T-helper 1 cell (primary cell): ENCODE data around the gene ZNF688.
A peak's percentile ranks its signal among the peaks of the same experiment; 100 is the strongest.
"Not testable (repeated sequence)": the region's sequence is repeated elsewhere in the genome, so short reads cannot be mapped to it uniquely, and the experiment has no call there.

Experiments
- DNase-seq, 5 donors: peaks; one replicate each; pipeline ENCODE4 v3.0.0-alpha.2; 2012 to 2020

Gene ZNF688

DNA sequence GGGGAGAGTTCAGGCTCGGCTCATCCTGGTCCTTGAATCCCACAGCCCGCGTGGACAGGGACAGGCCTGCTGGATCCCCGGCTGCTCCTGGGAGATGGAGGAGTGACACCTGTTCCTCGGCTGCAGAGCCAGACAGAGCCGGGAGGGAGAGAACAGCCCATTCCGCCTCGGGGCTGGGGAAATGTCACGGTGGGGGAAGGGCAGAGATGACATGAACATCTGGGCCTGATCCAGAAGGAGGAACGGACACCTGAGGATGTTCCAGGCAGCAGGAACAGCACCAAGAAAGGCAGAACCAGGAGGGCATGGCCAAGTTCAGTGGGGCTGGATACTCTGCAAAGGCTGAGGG lies 15.4 kb downstream of the ZNF688 start:
- no peak for DNase-seq

DNA sequence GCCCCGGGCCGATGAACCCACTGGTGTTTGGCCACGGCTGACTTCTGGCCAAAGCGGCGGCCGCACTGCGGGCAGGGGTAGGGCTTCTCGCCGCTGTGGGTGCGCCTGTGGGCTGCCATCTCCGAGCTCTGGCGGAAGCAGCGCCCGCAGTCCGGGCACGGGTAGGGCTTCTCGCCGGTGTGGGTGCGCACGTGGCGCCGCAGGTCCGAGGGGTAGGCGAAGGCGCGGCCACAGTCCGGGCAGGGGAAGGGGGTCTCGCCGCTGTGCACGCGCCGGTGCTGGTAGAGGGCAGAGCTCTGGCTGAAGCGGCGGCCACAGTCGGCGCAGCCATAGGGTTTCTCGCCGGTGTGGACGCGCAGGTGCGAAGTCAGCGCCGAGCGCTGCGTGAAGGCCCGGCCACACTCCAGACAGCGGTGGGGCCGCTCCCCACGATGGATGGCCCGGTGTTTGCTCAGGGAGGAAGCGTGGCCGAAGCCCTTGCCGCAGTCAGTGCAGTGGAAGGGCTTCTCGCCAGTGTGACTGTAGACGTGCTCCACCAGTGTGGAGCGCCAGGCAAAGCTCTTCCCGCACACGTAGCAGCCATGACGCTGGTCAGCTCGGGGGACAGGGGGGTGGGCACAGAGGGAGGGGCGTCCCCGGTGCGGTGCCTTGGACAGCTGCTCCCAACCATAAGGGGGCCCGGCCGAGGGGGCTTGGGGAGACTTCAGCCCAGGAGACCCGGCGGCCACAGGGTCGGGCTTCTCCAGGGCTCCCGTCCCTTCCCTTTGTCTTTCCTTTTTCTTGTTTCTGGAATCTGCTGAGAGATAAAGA lies 16.0 kb downstream of the ZNF688 start:
- DNase-seq, result no peak

DNA sequence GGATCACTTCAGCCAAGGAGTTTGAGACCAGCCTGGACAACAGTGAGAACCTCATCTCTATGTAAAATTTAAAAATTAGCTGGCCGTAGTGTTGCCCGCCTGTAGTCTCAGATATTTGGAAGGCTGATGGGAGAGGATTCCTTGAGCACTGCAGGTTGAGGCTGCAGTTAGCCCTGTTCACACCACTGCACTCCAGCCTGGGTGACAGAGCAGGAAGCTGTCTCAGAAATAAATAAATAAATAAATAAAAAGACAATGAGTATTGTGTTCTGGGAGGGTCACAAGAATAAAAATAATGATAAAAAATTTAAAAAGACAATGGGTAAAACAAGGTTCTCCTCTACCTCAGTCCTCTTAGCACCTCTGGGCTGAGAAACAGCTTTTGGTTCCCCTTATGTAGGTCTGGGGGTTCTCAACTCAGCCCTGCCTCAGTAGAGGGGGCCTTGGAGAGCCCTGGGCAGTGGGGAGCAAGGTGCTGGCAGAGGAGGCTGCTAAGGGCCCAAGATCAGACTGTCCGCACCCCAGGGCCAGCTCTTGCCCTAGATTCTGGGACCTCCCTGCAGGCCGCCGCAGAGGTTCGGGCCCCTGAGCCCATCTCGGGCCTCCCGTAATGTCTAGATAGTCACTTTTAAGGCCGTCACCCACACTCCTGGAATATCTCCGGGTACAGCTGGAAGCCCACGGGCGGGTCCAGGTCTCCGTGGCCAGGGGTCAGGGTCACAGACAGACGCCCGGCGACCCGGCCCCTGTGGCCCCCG lies 16.8 kb downstream of the ZNF688 start:
- no peak for DNase-seq

GRCh38 chr16:30553393-30553899 lies 18.1 kb downstream of the ZNF688 start:
- DNase-seq, result no peak

DNA sequence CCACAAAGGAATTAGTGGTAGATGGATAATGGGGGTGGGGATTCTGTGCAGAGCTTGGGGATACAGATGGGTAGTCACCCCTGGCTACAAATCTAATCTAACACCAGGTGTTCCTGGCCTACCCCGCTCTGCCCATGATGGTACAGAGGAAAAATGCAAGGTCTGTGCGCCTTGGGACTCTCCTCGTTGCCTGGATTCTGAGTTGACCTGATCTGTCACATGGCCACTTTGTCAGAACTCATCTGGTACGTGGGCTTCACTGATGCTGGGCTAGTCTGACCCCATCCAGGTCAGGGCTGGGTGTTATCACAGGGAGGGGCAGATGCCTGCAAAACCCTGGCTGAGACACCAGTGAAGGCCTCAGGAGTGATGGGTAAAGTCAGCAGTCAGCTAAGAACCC lies 18.6 kb downstream of the ZNF688 start:
- no peak for DNase-seq

DNA sequence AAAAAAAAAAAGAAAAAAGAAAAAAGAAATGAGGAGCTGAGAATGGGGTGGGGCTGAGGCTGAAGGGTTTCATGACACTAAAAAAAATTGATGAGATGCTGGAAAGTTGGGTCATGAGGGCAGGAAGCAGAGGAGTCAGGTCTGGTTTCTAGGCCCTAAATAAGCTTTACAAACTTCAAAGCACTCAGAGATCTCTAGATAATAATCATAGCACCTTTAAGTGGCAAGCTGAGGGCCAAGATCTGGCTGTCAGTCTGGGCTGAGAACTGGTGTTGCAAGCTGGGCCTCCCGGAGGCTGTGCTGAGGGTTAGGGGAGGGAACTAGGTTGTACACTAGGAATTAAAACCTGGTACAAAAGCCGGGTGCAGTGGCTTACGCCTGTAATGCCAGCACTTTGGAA lies 19.7 kb downstream of the ZNF688 start:
- DNase-seq, result peak; percentile 59 to 87 (median 70)

DNA sequence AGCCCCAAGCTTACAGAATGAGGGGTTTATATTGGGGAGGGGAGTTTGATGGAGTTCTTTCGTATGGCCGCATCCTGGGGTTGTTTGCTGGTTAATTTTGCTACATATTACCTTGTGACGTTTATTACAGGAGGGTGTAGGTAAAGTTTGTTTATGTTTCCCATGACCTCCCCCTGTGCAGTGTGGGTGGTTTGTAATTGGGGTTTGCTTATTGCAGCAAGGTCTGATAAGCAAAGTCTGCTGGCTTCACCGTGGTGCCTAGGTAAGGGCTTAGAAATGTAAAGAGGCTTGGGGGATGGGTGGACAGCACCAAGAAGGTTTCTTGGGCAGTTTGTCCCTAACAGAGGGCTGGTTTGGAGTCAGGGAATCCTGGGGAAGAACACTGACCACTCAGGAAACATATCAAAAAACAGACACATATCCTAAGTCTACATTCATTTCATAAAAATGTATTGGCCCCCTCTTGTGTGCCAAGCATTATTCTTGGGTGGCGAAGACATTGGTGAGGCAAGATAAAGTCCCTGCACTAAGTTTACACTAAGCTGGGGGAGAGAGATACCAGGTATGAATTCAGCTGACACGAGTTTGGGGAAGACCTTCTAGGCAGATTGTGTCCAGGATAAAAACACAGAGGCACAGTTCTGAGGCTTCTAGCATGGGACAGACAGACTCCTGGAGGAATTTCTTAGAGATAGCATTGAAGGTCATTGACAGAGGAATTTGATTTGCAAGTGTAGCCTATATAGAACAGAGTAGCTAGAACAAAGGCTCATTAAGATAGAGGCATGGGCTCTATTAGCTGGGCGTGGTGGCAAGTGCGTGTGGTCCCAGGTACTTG lies 22.9 kb downstream of the ZNF688 start:
- no peak for DNase-seq

DNA sequence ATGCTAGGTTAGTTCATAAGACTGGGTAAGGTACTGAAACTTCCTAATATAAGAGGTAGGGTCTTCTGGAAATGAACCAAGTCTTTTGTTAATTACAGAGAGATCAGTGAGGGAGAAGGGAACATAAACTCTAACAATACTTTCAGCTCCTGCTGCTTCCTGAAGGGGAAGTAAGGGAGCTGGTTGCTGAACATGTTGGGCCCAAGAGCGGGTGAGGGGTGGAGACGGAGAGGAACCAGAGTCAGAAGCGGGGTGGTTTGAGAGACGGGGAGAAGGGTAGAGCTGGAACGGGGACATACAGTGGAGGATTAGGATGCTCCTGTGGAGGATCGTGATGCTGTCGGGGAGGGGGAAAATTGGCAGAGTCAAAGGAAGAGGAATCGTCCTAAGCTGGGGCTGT lies 25.4 kb downstream of the ZNF688 start:
- no peak for DNase-seq

DNA sequence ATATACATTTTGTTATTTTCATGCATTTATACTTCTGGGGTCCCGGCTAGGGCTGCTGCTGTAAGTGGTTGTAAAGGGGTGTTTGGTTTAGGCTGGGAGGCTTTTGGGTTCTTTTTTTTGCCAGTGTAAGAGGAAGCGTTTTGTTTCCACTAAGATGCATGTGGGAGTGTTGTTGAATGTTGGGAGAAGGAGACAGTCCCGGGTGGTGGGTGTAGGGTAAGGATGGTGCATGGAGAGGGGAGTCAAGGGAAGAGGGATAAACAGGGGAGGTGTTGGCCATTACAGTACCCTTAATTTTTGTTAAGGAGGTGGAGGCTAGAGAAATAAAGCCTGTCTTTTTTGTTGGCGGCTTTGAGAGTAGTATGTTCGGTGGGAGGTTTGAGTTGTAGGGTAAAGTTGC lies 28.4 kb downstream of the ZNF688 start:
- DNase-seq, result no peak

- no peak for DNase-seq
These were observed 29.8 kb downstream of the ZNF688 start for GRCh38 chr16:30541502-30542329.

DNA sequence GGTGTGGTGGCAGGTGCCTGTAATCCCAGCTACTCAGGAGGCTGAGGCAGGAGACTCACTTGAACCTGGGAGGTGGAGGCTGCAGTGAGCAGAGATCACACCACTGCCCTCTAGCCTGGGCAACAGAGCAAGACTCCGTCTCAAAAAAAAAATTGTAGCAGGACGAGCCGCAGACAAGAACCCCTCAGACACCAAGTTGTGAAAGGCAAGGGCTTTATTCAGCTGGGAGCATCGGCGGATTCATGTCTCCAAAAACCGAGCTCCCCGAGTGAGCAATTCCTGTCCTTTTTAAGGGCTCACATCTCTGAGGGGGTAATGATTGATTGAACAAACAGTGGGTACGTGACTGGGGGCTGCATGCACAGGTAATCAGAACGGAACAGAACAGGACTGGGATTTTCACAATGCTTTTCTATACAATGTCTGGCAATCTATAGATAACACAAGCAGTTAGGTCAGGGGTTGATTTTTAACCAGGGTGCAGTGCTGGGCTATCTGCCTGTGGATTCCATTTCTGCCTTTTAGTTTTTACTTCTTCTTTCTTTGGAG lies 30.5 kb downstream of the ZNF688 start:
- DNase-seq, result not testable (repeated sequence)

DNA sequence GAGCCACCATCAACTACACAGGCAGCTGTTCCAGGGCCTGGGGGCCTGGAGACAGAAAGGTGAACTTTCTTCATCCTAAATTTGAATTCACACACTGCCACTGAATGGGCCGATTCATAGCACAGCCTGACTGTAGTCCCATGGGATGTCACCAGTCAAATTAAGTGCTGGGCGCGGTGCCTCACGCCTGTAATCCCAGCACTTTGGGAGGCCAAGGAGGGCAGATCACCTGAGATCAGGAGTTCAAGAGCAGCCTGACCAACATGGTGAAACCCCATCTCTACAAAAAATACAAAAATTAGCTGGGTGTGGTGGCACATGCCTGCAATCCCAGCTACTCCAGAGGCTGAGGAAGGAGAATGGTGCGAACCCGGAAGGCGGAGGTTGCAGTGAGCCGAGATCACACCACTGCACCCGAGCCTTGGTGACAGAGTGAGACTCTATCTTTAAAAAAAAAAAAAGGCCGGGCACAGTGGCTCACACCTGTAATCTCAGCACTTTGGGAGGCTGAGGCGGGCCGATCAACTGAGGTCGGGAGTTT lies 31.5 kb downstream of the ZNF688 start:
- not testable (repeated sequence) for DNase-seq

GRCh38 chr16:30539000-30539964 lies 32.2 kb downstream of the ZNF688 start:
- no peak for DNase-seq

DNA sequence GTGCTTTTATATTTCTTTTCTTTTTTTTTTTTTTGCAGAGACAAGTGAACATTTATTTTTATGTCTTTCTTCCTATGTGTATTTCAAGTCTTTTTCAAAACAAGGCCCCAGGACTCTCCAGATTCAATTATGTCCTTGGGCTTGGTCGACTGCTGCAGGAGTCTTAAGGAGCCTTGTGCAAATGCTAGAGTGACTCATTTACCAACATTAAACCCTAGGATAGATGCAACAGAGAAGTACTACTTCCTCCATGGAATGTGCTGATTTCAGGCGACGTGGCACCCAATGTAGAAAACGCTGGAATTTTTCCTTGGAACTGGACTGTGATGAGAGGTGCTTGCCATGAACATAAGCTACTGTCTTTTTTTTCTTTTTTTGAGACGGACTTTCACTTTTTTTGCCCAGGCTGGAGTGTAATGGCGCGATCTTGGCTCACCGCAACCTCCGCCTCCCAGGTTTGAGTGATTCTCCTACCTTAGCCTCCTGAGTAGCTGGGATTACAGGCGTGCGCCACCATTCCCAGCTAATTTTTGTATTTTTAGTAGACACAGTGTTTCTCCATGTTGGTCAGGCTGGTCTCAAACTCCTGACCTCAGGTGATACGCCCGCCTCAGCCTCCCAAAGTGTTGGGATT lies 35.0 kb downstream of the ZNF688 start:
- DNase-seq, result not testable (repeated sequence)

- DNase-seq, result peak in 4 of 5 donors; percentile 34 to 76 (median 56)
These were observed 35.7 kb downstream of the ZNF688 start for GRCh38 chr16:30535777-30536190.

DNA sequence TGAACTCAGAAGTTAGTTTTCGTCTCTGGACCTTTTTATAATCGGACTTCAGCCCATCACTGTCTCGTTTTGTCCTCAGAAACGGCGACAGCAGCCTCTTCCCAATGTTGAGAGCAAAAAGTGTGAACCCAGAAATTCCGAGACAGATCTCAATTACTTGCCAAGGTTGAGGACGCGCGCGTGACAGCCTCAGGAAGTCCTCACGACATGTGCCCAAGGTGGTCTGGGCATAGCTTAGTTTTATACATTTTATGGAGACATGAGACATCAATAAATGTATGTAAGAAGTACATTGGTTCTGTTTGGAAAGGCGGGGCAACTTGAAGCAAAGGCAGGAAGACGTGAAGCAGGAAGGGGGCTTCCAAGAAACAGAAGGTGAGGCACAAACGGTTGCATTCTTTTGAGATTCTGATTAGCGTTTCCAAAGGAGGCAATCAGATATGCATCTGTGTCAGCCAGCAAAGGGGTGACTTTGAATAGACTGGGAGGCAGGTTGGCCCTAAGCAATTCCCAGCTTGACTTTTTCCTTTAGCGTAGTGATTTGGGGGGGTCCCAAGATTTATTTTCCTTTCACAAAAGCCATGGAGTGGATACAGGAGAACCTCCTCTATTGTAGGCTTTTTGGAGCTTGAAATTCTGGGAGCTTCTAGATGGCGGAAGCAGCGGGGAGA lies 36.3 kb downstream of the ZNF688 start:
- no peak for DNase-seq

- DNase-seq, result peak; percentile 80 to 90 (median 88)
These were observed 37.0 kb downstream of the ZNF688 start, which contains the start of gene ZNF747 for GRCh38 chr16:30534368-30535105. Gene ZNF747, minus strand, starts transcription at chr16:30534858. Its CDS starts 179 bp downstream, at chr16:30534679.

DNA sequence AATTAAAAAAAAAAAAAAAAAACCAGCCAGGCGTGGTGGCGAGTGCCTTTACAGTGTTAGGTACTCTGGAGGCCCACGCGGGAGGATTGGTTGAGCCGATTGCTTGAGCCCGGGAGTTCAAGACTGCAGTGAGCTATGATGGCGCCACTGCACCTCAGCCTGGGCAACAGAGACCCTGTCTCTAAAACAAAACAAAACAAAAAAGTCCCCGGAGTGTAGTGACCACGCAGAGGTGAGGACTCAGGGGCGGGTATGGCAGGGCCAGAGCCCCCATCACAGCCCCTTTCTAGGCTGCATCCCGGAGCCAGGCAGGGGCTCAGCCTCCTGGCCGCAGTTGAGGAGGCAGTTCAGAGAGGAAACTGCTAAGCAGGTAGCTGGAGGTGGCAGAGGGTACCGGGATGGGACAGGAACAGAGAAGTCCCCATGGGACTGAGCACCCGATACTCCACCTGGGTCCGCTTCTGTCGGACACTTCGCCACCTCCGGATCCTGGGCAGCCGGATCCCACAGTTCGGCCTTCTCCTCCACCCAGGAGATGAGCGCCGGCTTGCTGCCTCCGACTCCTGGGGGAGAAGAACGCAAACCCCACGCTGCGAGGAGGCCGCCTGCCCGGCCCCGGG lies 37.7 kb downstream of the ZNF688 start:
- no peak for DNase-seq
